ENCODE measurements around the gene BMPR1B. TPM values are rescaled to one million over a fixed set of nuclear protein-coding genes. Genes with fewer than 3 reads are reported as not detected.
A peak's percentile ranks its signal among the peaks of the same experiment; 100 is the strongest.

BMPR1B gene
- total RNA-seq (10 to 100 TPM; 14.1 to 30.1 TPM), polyA plus RNA-seq (ENCODE audit: insufficient read length in 2 of 2) (10 to 100 TPM; 11.8 to 19.2 TPM)
- long read RNA-seq, donor 1, partial matches to known transcripts = 0 of 2 reads
- long read RNA-seq, donor 1, other reads (novel, unspliced or antisense) = 0 of 2 reads
- long read RNA-seq, donor 2, full-length matches to known transcripts = 2 of 2 reads
- long read RNA-seq, donor 2, partial matches to known transcripts = 0 of 2 reads
- long read RNA-seq, donor 2, other reads (novel, unspliced or antisense) = 0 of 2 reads
- long read RNA-seq, donor 3 = 0 reads
- long read RNA-seq, donor 4 = 0 reads

DNA sequence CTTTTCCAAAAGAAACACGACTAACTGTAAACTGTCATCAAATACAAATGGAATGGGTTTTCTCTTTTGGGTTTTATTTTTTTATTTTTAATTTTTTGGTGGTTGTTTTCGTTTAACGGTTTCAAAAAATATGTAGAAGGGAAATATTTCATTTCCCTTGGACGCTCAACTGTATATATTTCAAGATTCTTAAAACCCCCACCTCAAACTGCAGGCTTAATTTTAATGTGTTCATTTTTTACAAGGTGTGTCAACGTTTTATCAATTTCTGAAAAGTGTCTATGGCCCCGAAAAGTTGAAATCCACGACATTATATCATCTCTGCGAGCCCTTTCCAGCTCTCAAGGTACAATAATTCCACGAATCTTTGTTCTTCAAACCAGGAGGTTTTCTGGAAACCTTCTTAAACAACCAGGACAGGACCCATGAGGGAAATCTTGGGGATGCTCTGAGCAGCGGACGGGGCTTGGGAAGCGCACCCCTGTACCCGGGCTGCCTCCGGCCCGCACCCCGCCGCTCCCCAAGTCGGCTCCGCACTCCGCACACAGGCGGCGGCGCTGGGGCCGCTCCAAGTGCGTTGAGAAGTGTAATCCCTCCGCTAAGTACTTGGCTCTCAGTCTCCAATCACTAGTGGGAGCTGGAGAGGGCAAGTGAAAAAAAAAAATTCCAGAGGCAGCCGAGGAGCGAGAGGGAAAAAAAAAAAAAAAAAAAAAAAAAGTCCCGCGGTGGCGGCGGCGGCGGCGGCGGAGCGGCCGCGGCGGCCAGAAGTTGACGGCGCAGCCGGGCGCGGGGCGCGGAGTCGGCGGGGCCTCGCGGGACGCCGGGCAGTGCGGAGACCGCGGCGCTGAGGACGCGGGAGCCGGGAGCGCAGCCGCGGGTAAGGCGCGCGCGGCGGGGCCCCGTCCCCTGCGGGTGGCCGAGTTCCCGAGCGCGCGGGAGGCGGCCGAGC, at the start of gene BMPR1B:
Gene BMPR1B, plus strand, starts transcription at position 764 of the 949 bp plus-strand sequence. CDS start 346,470 bp downstream, outside the sequence.
- WGBS (ENCODE audit: insufficient coverage) = under 1% methylated on average over 66 of the region's 77 CpGs
- Histone ChIP-seq H3K4me3 (ENCODE audit: low read depth, low read length) (peak within 1 kb of the TSS; percentile 59), H3K27me3 (ENCODE audit: control insufficient read depth, insufficient read depth, low read length) (peaks cover 23% of the 10 kb centered on the region), H3K4me1 (ENCODE audit: control insufficient read depth, insufficient read depth, low read length) (peaks cover 8% of the 10 kb centered on the region), H3K9me3 (ENCODE audit: control insufficient read depth, insufficient read depth, low read length) (no peaks in the 10 kb centered on the region), H3K36me3 (ENCODE audit: control insufficient read depth, insufficient read depth, low read length) (no peaks in the 10 kb centered on the region), H3K27ac (ENCODE audit: low read depth, low read length) (peak within 1 kb of the TSS; percentile 71)
- peak in 5 of 6 donors; percentile 43 to 87 (median 51) for DNase-seq (ENCODE audit: low read depth in 4 of 6, low spot score in 6 of 6)

DNA sequence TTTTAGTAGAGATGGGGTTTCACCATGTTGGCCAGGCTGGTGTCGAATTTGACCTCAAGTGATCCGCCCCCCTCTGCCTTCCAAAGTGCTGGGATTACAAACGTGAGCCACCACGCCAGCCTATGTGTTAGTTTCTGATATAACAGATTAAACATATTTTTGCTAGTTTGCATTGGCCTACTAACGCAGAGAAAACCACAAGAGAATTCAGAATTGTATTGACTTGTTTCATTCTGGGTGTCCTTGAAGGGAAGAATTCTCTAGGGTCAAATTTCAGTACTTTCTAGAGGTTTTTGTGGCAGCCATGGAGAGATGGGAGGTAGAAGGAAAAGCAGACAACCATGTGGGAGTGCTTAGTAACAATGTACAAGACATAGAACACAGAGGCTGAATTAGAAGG, 46.1 kb upstream of the BMPR1B start:
- no peaks in the 10 kb centered on the region for H3K36me3 ChIP-seq (ENCODE audit: control insufficient read depth, insufficient read depth, low read length)
- DNase-seq (ENCODE audit: low read depth in 4 of 6, low spot score in 6 of 6) = no peak
- no CpG with 5 or more reads among the region's 5 CpGs for WGBS (ENCODE audit: insufficient coverage)
- H3K4me1 ChIP-seq (ENCODE audit: control insufficient read depth, insufficient read depth, low read length) = no peaks in the 10 kb centered on the region
- H3K4me3 ChIP-seq (ENCODE audit: low read depth, low read length) = no peak overlapping the region
- no peaks in the 10 kb centered on the region for H3K27me3 ChIP-seq (ENCODE audit: control insufficient read depth, insufficient read depth, low read length)
- H3K9me3 ChIP-seq (ENCODE audit: control insufficient read depth, insufficient read depth, low read length) = no peaks in the 10 kb centered on the region
- no peak overlapping the region for H3K27ac ChIP-seq (ENCODE audit: low read depth, low read length)

DNA sequence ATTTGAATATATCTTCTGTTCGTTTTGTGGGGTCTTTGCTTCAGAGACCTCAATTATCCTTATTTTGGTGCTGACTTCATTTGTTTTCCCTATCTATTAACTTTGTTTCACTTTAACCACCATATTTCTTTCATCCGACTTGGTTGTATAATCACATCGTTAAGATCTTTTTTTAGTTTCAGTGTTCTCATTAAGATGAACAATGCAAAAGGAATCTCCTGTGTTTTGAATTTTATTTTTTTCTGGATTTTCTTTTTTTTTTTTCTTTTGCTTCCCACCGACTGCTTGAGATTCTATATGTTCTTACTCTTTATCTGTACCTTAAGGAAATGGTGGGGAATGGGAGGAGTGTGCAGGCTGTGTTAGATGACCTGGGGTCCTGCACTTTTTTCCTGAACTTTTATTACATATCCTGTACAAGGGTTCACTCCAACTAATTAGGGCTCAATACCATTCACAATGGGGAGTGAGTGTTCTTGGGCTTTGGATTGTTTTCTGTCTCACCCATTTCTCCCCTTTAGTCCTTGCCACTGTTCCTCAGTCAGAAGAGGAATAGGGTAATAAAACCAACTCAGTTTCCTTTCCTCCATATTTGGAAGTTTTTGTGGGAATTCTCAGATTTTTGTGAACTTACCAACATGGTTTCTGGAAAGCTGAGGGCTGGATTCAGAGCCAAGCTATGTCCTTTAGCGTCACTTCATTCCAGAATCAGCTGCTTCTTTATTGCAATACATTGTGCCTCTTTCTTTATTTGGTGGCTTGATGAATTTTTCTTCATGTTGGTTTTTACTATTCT, 43.2 kb upstream of the BMPR1B start:
- H3K36me3 ChIP-seq (ENCODE audit: control insufficient read depth, insufficient read depth, low read length) = no peaks in the 10 kb centered on the region
- H3K27me3 ChIP-seq (ENCODE audit: control insufficient read depth, insufficient read depth, low read length) = no peaks in the 10 kb centered on the region
- H3K9me3 ChIP-seq (ENCODE audit: control insufficient read depth, insufficient read depth, low read length) = no peaks in the 10 kb centered on the region
- DNase-seq (ENCODE audit: low read depth in 4 of 6, low spot score in 6 of 6) = no peak
- H3K4me3 ChIP-seq (ENCODE audit: low read depth, low read length) = no peak overlapping the region
- H3K4me1 ChIP-seq (ENCODE audit: control insufficient read depth, insufficient read depth, low read length) = no peaks in the 10 kb centered on the region
- WGBS (ENCODE audit: insufficient coverage) = no CpG with 5 or more reads among the region's 5 CpGs
- no peak overlapping the region for H3K27ac ChIP-seq (ENCODE audit: low read depth, low read length)

DNA sequence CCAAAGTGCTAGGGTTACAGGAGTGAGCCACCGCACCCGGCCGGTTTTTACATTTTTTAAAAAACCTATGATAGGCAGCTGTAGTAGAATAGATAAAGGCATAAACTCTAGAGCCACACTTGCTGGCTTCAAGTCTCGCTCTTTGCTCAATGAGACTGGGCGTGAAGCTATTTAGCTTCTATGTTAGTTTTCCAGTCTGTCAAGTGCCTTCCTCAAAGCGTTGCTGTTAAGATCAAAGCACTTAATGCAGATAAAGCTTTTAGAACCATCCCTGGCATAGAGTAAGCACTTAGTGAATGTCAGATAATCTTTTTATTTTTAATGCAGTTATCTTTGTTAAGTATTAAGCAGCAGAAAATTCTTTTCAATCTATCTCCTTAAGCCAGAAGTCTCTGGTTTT, 42.0 kb upstream of the BMPR1B start:
- no peak for DNase-seq (ENCODE audit: low read depth in 4 of 6, low spot score in 6 of 6)
- H3K9me3 ChIP-seq (ENCODE audit: control insufficient read depth, insufficient read depth, low read length) = no peaks in the 10 kb centered on the region
- H3K4me3 ChIP-seq (ENCODE audit: low read depth, low read length) = no peak overlapping the region
- no peaks in the 10 kb centered on the region for H3K27me3 ChIP-seq (ENCODE audit: control insufficient read depth, insufficient read depth, low read length)
- no peaks in the 10 kb centered on the region for H3K4me1 ChIP-seq (ENCODE audit: control insufficient read depth, insufficient read depth, low read length)
- no peak overlapping the region for H3K27ac ChIP-seq (ENCODE audit: low read depth, low read length)
- 93% methylated on average over 3 of the region's 6 CpGs for WGBS (ENCODE audit: insufficient coverage)
- no peaks in the 10 kb centered on the region for H3K36me3 ChIP-seq (ENCODE audit: control insufficient read depth, insufficient read depth, low read length)

DNA sequence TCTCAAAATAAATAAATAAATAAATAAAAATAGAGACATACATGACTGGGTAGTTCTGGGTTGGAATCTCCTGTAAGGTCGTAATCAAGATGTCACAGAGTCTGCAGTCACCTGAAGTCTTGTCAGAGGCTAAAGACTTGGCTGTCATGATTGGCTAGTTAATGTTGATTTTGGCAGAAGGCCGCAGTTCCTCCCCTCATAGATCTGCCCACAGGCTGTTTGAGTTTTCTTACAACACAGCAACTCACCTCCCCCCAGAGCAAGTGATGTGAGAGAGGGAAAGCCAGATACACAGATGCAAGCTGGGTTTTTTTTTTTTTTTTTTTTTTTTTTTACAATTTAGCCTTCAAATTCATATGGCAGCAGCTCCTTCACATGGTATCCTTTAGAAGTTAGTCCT, 36.4 kb upstream of the BMPR1B start:
- no peaks in the 10 kb centered on the region for H3K4me1 ChIP-seq (ENCODE audit: control insufficient read depth, insufficient read depth, low read length)
- WGBS (ENCODE audit: insufficient coverage) = no CpG with 5 or more reads among the region's 2 CpGs
- H3K9me3 ChIP-seq (ENCODE audit: control insufficient read depth, insufficient read depth, low read length) = no peaks in the 10 kb centered on the region
- no peaks in the 10 kb centered on the region for H3K27me3 ChIP-seq (ENCODE audit: control insufficient read depth, insufficient read depth, low read length)
- no peak for DNase-seq (ENCODE audit: low read depth in 4 of 6, low spot score in 6 of 6)
- H3K36me3 ChIP-seq (ENCODE audit: control insufficient read depth, insufficient read depth, low read length) = no peaks in the 10 kb centered on the region
- no peak overlapping the region for H3K4me3 ChIP-seq (ENCODE audit: low read depth, low read length)
- no peak overlapping the region for H3K27ac ChIP-seq (ENCODE audit: low read depth, low read length)

DNA sequence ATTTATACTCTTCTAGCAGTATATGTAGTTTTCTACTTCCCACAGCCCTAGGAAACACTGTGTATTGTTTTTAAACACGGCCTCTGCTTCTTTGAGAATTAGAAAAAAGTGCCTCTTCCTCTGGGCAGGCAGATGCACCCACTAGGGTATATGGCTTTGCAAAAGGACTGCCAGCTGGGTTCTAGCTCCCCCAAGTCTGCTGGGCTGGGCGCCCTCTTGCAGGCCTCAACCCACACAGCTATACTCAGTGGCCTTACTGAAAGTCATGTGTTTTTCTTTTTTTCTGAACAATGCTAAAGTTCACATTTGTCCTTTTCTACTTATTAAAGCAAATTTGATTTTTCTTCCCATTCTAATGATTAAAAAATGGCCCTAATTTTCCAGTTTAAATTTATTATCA, 35.5 kb upstream of the BMPR1B start:
- 100% methylated on average over 1 of the region's 2 CpGs for WGBS (ENCODE audit: insufficient coverage)
- Histone ChIP-seq H3K36me3 (ENCODE audit: control insufficient read depth, insufficient read depth, low read length) (no peaks in the 10 kb centered on the region), H3K9me3 (ENCODE audit: control insufficient read depth, insufficient read depth, low read length) (no peaks in the 10 kb centered on the region), H3K27ac (ENCODE audit: low read depth, low read length) (no peak overlapping the region), H3K27me3 (ENCODE audit: control insufficient read depth, insufficient read depth, low read length) (no peaks in the 10 kb centered on the region), H3K4me1 (ENCODE audit: control insufficient read depth, insufficient read depth, low read length) (no peaks in the 10 kb centered on the region), H3K4me3 (ENCODE audit: low read depth, low read length) (no peak overlapping the region)
- no peak for DNase-seq (ENCODE audit: low read depth in 4 of 6, low spot score in 6 of 6)

DNA sequence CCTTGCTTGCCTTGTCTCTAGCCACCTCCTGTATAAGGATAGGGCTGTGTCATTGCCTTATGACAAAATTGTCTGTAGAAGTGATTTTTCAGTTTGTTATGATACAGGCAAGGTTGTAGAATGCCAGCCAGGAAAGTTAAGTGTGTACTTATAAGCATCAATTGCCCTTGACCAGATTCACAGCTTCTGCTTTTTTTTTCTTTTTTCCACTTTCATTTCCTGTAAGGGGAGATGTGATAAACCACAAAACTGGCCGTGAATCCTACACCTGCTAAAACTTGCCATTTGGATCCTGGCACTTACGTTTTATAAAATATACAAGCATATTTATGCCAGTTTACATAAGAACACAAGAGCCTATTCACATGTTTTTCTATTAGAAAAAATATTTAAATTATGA, 35.0 kb upstream of the BMPR1B start:
- Histone ChIP-seq H3K9me3 (ENCODE audit: control insufficient read depth, insufficient read depth, low read length) (no peaks in the 10 kb centered on the region), H3K4me1 (ENCODE audit: control insufficient read depth, insufficient read depth, low read length) (no peaks in the 10 kb centered on the region), H3K27me3 (ENCODE audit: control insufficient read depth, insufficient read depth, low read length) (no peaks in the 10 kb centered on the region), H3K4me3 (ENCODE audit: low read depth, low read length) (no peak overlapping the region), H3K36me3 (ENCODE audit: control insufficient read depth, insufficient read depth, low read length) (no peaks in the 10 kb centered on the region), H3K27ac (ENCODE audit: low read depth, low read length) (no peak overlapping the region)
- no peak for DNase-seq (ENCODE audit: low read depth in 4 of 6, low spot score in 6 of 6)
- no CpG with 5 or more reads among the region's 2 CpGs for WGBS (ENCODE audit: insufficient coverage)

DNA sequence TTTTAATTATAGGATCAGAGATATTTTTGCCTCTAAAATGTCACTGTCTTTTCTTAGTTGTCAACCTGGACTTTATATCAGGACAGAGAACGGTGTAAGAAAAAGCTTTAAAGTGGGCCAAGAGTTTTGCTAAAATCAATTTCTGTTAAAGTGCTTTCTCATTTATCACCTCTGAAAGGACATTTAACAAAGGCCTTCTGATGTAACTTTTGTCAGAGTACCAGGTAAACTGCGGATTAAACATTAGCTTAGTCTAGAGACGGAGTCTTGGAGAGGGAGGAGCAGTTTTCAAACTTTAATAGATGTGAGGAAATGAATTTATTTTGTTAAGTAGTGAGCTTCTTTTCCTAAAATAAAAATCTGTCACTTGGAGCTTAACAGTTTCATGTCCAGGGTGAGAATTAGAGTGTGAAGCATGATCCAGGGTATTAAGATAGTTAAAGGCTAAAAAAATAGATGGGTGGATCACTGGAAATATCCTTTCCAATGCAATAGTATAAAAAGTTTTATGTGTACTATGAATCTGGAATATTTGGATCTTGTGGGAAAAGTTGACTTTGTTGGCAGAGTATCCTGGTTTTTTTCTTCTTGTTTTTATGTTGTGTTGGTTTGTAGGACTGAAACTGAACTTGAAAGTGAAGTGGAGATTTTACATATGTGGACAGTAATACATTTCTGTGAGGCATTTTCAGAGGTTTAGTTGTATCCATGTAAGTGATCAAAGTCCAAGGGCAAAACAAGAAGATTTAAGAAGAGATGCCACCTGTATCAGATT, 33.6 kb upstream of the BMPR1B start:
- Histone ChIP-seq H3K36me3 (ENCODE audit: control insufficient read depth, insufficient read depth, low read length) (no peaks in the 10 kb centered on the region), H3K4me3 (ENCODE audit: low read depth, low read length) (no peak overlapping the region), H3K4me1 (ENCODE audit: control insufficient read depth, insufficient read depth, low read length) (no peaks in the 10 kb centered on the region), H3K27ac (ENCODE audit: low read depth, low read length) (no peak overlapping the region), H3K9me3 (ENCODE audit: control insufficient read depth, insufficient read depth, low read length) (no peaks in the 10 kb centered on the region), H3K27me3 (ENCODE audit: control insufficient read depth, insufficient read depth, low read length) (no peaks in the 10 kb centered on the region)
- WGBS (ENCODE audit: insufficient coverage) = no CpG with 5 or more reads among the region's 3 CpGs
- no peak for DNase-seq (ENCODE audit: low read depth in 4 of 6, low spot score in 6 of 6)
